Epithelial cell of esophagus (primary cell): ENCODE measurements around the gene CRYGS.

Experiments used
- DNase-seq: peaks from one replicate; pipeline ENCODE4 v3.0.0; 2010; ENCODE audit warnings: low read depth
- H3K4me3 ChIP-seq: 2 replicates; pipeline ENCODE4 v1.5.1; 2011; ENCODE audit warnings: mild to moderate bottlenecking, low read length, control low read depth
- TF ChIP-seq, protein P1 (sequence below): IDR thresholded peaks from 2 replicates; pipeline ENCODE4 v1.5.1; 2011; ENCODE audit warnings: low read depth, mild to moderate bottlenecking, low read length, control low read depth, inconsistent platforms; ENCODE audit not compliant: insufficient read depth; ENCODE audit errors: missing control alignments

Gene CRYGS

GRCh38 chr3:186524616-186525015, 19.6 kb downstream of the CRYGS start:
- TF ChIP-seq, protein P1, sequence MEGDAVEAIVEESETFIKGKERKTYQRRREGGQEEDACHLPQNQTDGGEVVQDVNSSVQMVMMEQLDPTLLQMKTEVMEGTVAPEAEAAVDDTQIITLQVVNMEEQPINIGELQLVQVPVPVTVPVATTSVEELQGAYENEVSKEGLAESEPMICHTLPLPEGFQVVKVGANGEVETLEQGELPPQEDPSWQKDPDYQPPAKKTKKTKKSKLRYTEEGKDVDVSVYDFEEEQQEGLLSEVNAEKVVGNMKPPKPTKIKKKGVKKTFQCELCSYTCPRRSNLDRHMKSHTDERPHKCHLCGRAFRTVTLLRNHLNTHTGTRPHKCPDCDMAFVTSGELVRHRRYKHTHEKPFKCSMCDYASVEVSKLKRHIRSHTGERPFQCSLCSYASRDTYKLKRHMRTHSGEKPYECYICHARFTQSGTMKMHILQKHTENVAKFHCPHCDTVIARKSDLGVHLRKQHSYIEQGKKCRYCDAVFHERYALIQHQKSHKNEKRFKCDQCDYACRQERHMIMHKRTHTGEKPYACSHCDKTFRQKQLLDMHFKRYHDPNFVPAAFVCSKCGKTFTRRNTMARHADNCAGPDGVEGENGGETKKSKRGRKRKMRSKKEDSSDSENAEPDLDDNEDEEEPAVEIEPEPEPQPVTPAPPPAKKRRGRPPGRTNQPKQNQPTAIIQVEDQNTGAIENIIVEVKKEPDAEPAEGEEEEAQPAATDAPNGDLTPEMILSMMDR: no peak
- DNase-seq: no peak
- H3K4me3 ChIP-seq: no peak overlapping the region

DNA sequence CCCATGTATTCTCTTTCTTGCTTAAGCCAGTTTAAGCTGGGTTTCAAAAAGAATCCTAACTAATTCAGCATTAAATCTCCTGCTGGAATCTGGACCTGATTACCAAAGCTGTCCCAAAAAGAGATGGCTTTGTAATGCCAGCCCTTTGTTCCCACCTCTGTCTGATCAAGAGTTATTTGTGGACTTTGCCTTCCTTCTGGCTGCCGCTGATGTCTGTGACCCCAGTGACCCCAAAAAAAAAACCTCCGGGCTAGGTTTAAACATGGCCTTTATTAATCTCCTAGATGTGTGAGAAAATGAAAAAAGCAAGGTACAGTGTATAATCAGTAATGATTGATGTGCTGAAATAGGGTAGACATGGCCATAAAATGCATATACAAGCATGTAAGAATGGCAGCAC, 20.7 kb downstream of the CRYGS start:
- DNase-seq: no peak
- no peak overlapping the region for H3K4me3 ChIP-seq
- TF ChIP-seq, protein P1: no peak

DNA sequence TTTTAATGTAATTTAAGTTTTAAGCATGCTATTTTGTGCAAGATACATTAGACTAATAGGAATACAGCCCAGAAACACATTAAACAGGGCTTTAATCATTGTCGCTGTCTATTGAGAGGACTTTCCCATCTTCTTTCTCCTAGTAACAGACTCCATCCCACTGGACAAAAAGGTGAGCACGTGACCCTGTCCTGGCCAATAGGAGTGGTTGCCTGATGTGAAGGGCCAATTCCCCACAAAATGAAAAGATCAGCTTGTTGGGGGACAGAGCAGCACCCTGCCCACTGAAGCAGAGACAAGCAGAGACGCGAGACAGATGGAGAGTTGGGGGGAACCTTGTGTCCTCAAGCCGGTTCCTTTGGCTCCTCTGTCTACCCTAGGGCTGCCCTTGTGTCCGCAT, 21.2 kb downstream of the CRYGS start:
- H3K4me3 ChIP-seq: no peak overlapping the region
- TF ChIP-seq, protein P1: no peak
- no peak for DNase-seq

DNA sequence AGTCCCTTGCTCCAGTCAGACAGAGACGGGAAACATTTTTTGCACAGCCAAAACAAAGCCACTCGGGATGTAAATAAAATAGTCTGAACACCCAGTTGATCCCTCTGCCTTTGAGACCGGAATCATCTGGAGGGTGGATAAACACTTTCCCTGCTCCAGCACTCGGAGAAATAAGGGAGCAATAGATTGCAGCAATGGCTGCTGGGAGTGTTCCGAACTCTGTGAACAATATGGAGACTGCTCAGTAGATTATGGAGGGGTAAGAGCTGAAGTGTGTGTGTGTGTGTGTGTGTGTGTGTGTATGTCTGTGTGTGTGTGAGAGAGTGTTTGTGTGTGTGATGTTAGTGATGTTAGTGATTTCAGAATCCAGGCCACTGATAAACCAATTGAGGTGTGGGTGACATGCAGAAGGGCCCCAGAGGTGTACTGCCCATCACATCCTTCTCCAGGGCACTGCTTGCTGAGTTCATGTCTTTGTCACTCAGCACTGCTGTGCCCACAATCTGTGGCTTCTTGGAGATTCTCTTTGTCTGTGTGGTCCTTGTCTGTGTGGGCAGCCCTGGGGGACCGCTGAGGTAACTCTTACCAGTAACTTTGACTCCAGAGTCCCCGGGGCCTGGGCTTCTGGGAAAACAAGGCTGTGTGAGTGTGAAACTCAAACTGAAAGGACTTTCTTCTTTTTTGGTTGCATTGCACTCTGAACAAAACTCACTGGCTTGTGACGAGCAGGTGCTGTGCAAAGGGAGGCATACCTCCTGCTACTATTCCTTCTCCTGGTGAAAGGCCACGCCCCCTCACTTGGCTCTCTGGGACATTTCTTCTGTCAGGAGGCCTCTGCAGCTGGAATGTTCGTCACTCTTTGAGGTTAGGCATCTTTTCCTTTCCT, 23.0 kb downstream of the CRYGS start:
- TF ChIP-seq, protein P1: no peak
- H3K4me3 ChIP-seq: no peak overlapping the region
- DNase-seq: no peak

DNA sequence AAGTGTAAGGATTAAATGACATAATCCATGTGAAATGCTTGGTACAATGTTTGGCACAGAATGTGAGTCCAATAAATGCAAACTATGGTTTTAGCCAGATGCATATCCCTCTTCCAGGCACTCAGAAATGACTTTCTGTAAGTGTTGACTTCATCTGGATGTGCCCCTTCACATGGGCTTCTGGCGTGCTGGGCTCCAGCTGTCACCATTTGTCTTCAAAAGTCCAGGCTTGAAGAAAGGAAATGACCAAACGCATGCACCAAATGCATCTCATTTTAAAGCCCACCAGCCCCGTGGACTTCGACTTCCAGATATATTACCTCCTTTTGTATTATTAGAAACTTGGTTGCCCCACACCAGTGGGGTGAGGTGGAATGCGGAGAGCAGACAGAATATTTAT, 23.7 kb downstream of the CRYGS start:
- TF ChIP-seq, protein P1: no peak
- no peak for DNase-seq
- H3K4me3 ChIP-seq: no peak overlapping the region

GRCh38 chr3:186519021-186519658, 25.0 kb downstream of the CRYGS start:
- TF ChIP-seq, protein P1: no peak
- DNase-seq: no peak
- H3K4me3 ChIP-seq: no peak overlapping the region
